Hepatocyte (in vitro differentiated cells): Measurements from ENCODE around the gene SELENOI.

ENCODE experiments used
- EZH2 ChIP-seq: fragments of 200-600 bp; sonication (generic); IDR thresholded peaks from 2 replicates; pipeline ENCODE4 v1.6.1; 2016; ENCODE audit warnings: antibody characterized with exemption, mild to moderate bottlenecking, borderline replicate concordance
- EZH2phosphoT487 ChIP-seq: fragments of 200-600 bp; sonication (generic); IDR thresholded peaks from one replicate; pipeline ENCODE4 v1.6.1; 2018; ENCODE audit warnings: antibody characterized with exemption, mild to moderate bottlenecking, low read depth, moderate library complexity; ENCODE audit not compliant: unreplicated experiment, severe bottlenecking
- TF ChIP-seq, protein P1 (sequence below): fragments of 200-600 bp; sonication (generic); IDR thresholded peaks from 2 replicates; pipeline ENCODE4 v1.5.1; 2016; ENCODE audit warnings: antibody characterized with exemption, mild to moderate bottlenecking; ENCODE audit not compliant: poor library complexity

DNA sequence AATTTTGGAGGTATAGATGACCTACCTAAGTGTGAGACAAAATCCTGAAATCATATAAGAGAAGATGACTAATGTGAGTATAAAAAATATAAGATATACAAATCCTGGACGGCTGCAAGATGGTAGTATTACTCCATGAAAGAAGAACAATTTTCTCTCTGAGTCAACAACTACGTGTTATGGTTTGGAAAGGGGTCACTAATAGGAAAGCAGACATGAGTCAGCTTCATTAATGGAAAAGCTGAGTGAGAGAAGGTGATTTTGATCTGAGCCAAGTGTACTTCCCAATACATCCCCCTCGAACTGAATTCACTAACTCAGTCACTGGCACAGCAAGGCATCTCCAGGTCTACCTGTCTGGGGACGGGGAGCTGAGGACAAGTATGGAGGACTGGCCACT, 20.1 kb upstream of the SELENOI start:
- TF ChIP-seq, protein P1, sequence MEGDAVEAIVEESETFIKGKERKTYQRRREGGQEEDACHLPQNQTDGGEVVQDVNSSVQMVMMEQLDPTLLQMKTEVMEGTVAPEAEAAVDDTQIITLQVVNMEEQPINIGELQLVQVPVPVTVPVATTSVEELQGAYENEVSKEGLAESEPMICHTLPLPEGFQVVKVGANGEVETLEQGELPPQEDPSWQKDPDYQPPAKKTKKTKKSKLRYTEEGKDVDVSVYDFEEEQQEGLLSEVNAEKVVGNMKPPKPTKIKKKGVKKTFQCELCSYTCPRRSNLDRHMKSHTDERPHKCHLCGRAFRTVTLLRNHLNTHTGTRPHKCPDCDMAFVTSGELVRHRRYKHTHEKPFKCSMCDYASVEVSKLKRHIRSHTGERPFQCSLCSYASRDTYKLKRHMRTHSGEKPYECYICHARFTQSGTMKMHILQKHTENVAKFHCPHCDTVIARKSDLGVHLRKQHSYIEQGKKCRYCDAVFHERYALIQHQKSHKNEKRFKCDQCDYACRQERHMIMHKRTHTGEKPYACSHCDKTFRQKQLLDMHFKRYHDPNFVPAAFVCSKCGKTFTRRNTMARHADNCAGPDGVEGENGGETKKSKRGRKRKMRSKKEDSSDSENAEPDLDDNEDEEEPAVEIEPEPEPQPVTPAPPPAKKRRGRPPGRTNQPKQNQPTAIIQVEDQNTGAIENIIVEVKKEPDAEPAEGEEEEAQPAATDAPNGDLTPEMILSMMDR = no peak
- no peak for TF ChIP-seq EZH2
- TF ChIP-seq EZH2phosphoT487 = no peak
